HG03108 (cell line): Measurements from ENCODE around the gene STXBP5.

Source experiments
- ATAC-seq: cut with Tn5 transposase; IDR thresholded peaks from one replicate; pipeline ENCODE4 v1.9.1; 2021; ENCODE audit warnings: moderate library complexity; ENCODE audit not compliant: unreplicated experiment

Gene STXBP5

DNA sequence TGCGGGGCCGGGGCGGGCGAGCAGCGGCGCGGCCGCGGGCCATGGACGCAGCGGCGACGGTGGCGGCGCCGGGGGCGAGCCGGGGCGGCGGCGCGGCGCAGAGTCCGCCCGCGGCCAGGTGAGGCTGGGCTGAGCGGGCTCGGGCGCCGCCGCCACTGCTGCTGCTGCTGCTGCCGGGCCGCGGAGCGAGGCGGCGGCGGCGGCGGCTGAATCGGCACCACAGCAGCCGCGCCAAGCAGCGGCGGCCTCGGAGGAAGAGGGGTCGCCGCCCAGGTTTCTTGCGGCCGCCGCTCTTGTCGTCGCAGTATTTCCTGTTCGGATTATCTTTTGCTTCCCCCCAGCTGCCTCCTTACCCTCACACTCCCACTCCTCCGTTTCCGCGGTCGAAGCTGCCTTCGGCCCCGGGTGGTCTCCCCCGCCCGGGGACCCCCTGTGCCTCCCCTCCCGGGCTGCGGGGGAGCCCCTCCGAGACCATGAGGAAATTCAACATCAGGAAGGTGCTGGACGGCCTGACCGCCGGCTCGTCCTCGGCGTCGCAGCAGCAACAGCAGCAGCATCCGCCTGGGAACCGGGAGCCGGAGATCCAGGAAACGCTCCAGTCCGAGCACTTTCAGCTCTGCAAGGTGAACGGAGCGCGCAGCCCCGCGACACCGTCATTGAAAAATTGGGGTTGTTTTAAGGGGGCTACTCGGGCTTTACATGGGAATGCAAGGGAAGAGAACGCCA, at the start of gene STXBP5:
Gene STXBP5 (plus strand): TSS at position 358 of the 726 bp plus-strand sequence. CDS start 116 bp downstream, at position 474.
- peak; percentile 25 for ATAC-seq

GRCh38 chr6:147154454-147154853, 49.8 kb upstream of the STXBP5 start:
- no peak for ATAC-seq

- ATAC-seq: no peak
Observed at GRCh38 chr6:147156218-147156617, 48.0 kb upstream of the STXBP5 start.

DNA sequence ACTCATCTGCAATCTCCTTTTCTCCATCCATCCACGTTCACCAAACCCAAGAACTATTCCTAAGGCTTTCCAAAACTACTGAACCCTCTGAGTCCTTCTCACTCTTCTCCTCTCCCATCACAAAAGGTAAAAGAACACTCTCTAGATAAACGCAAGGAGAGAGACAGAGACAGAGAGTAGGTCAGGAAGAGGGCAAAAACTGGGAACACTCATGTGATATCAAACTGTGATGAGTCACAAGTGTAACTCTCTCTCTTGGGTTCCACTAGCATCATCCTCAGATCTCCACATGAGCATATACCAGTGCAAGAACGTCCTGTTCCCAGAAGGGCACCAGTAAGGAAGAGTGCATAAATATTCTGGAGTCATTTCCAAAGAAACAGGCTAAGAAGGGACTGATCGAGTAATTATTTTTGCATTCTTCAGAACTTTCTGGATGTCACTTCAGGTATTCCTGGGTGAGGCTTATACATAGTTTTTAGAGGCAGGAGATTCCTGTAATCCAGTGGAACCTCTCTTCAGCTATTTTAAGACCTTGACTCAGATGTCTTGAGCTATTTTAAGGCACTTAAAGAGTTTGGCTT, 47.3 kb upstream of the STXBP5 start:
- ATAC-seq: no peak

DNA sequence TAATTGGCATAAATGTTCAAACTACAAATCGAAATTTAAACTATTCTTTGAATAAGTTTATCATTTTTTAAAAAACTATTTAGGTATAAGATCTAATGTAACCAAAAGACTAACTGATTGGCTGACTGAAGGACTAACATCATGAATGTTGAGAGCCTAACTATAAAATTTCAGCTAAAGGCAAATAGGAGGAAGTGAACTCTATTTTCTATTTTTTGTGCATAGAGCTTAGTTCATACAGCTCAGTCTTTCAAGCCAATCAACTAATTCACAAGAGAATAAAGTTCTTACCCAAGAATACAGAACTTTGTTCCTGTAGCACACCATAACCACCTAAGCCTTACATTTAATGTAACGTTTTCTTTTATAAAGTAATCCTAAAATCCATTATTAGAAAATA, 46.3 kb upstream of the STXBP5 start:
- ATAC-seq: no peak

DNA sequence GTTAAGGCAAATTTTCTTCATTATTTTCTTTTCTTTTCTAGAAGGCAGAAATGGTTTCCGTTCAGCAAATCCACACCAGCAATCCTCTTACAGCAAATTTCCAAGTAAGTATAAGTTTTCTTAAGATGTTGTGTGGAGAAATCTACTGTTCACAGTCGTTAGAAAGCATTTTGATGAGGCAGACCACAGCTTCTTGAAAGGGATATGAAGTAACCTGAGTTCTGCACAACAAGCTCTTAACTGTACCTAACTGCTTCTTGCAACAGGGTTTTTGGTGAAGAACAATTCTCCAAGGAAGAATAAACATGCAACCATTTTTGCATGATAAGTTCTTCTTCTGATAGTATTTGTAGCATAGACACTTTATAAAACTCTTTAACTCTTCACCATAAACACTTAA, 45.3 kb upstream of the STXBP5 start:
- ATAC-seq: no peak

DNA sequence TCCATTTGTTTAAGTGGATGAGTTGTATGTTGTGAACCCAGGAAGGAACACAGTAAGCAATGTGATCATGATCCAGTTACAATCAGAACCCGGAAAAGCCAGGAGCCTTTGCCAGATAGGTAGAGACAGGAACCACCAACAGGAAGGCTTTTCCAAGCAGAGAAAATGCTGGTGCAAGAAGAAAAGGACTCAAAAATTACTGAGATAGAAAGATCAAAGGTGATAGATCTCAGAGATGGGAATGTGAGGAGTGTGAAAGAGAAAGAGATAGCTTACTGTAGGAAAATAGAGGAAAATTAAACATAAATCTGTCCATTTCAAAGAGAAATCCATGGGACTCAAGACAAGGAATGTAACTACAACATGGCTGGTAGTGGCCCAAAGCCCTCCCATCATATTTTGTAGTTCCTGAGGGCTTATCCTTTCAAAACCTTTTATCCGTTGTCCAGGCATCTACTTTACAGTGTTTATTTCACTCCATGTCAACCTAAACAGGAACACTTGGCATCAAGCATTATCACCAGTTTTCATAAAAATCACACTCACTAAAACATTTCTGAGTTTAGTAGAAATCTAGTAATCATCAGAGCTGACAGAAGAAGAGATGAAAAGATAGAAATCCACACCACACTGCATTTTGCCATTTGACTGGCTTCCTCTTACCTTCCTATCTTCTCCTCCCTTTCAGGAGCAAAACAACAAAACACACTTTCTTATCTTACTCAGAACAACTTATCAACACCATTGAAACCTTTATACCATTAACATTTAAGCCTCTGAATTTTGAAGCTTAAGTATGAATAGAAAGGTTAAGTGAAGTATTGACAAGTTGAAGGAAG, 44.5 kb upstream of the STXBP5 start:
- ATAC-seq: no peak

DNA sequence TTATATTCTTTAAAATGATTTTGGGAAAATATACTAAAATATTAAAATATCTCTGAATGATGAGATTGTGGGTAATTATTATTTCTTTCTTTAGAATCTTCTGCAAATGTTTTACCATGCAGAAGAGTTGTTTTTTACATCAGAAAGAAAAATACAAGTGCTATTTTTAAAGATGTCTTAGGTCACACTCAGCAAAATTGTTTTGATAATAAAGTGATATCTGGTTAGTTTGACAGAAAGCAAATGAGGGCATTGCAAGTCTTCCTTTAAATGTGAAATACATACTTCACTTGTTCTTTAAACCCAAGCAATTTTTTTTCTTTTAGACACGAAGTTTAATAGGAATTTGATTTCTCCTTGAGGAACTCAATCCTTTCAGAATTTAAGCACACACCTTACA, 43.6 kb upstream of the STXBP5 start:
- no peak for ATAC-seq

DNA sequence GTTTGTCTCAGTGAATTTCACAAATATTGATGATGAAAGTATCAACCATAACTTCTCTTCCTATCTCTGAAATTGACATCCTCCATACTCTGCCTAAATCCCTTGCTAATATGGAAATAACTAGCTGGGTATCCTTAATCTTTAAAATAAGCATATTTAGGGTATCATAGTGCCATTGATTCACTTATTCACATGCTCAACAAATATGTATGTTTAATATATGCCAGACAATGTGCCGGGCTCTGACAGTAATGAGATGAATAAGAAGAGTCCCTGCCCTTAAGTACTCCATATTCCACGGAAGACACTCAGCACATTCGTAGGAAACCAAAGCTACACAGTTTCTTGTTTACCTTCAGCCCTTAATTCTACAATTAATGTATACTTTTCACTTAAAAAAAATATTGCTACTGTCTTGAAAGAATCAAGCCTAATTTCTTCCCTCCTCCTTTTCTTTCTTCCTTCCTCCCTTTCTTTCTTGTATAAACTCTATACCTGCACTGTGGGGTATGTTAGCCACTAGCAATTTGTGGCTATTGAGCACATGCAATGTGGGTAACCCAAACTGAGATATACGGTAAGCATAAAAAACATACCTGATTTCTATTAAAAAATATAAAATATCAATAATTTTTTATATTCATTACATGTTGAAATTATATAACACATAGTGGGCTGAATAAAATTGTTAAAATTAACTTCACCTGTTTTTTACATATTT, 42.8 kb upstream of the STXBP5 start:
- ATAC-seq: no peak

DNA sequence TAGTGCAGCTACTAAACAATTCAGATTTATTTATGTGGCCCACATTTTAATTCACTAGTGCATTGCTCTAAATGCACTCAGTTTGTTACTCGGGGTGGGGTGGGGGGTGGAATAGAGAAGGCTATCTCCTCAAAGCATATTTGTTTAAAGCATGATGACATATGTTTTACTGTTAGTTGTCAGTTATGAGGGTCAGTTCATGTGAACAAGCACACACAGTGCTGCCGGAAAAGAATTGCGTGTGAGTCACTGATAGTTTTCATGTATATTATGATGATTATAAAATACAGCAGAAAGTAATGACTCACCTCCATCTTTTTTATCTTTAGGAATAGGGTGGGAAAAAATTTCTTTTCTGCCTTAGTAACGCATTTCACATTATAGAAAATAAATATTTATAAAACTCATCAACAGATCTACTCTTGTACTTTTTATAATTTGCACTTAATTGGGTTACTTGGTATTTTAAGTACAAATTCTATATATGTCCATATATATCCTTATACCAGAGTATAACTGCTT, 42.2 kb upstream of the STXBP5 start:
- ATAC-seq: no peak

DNA sequence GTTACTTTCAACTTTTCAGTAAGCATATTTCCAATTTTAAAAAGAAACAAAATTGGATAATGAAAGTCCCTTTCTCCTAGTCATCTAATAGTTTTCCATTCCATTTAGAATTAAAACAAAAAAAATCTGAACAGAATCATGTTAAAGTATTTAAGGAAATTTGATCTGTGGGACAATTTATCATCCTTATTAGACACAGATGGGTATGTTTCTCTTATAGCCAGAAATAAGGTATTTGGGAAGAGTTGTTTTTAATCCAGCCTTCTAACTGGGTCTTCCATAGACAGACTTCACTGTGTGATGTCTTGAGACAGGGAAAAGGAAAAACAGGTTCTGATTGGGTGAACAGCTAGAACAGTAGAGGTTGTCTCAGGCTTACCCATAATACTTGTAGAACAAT, 39.5 kb upstream of the STXBP5 start:
- no peak for ATAC-seq

DNA sequence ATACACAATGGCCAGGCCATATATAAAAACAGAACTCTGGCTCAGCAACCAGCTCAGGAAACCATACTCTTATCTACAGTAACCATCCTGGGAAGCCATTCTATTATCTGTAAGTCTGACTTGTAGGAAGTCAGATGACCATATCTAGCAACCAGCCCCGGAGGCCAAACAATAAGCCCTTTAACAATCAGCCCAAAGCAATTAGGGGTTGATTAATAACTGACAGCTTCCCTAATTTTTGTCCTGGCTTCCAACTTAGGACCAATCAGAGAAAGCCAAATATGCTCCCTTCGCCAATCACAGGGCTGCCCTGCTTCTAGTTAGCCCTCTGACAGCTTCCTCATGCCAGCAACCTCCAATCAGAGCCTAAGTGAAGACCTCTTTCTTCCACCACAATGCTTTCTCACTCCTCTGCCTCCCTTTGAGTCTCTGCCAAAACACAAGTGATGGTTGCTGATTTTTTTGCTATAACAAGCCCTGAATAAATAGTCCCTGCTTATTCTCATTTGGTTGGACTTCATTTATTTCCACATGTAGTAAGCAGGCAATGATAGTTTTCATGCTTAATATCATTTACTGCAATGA, 37.8 kb upstream of the STXBP5 start:
- no peak for ATAC-seq

- no peak for ATAC-seq
Observed at GRCh38 chr6:147166992-147167391, 37.2 kb upstream of the STXBP5 start.

GRCh38 chr6:147167576-147168461, 36.4 kb upstream of the STXBP5 start:
- no peak for ATAC-seq

DNA sequence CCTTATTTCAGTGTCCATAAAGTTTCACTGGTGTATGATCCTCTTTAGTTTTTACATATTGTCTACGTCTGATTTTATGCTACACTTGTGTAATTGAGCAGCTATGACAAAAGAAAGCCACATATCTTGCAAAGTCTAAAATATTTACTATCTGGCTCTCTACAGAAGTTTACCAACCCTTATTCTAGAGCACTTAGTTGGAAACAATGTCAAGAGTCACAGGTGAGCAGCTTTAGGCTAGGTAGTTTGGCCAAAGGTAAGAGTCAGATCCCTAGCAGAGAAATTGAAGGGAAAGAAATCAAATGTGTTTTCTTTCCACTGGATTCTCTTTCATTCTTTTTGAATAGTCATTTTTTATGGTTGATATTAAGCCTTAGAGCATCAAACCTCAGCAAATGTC, 34.7 kb upstream of the STXBP5 start:
- no peak for ATAC-seq

- no peak for ATAC-seq
Observed at GRCh38 chr6:147170269-147170668, 33.9 kb upstream of the STXBP5 start.

GRCh38 chr6:147173140-147173539, 31.1 kb upstream of the STXBP5 start:
- no peak for ATAC-seq

GRCh38 chr6:147173675-147174308, 30.4 kb upstream of the STXBP5 start:
- ATAC-seq: no peak

DNA sequence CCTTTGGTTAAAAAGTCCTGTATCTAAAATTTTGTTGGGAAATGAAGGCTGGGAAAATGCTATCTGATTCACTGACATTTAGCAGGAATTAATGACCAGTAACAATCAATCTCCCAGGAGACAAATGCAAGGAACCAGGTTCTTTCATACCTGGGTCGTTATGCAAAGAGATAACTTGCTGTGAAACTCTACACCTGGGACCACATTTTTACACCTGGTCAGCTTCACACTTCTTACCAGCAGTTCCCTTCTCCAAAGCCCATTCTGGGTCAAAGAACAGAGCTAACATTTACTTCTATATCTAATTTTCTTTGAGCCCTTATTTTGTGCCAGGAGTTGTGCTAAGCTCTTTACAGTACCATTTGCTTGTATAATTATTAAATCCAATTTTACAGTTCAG, 27.4 kb upstream of the STXBP5 start:
- no peak for ATAC-seq
